Activated T-helper 1 cell treated with anti-CD3 and anti-CD28 coated beads, Interleukin-12 subunit alpha, Interleukin-12 subunit beta, Interleukin-2, Interleukin-4 antibody, amounts not matched to agents 30 ng/mL and 10 ng/mL and 1 ng/mL, durations not matched to agents 14 hours and 24 hours and 36 hours (primary cell): ENCODE measurements around the gene CDH3. TPM values are rescaled to one million over a fixed set of nuclear protein-coding genes. Genes with fewer than 3 reads are reported as not detected.
A peak's percentile ranks its signal among the peaks of the same experiment; 100 is the strongest.

ENCODE experiments used
- DNase-seq: peaks from one replicate; pipeline ENCODE4 v3.0.0; 2021; ENCODE audit warnings: low spot score
- H3K27ac Mint-ChIP-seq: one replicate; pipeline ENCODE4 v1.8.0; 2021; ENCODE audit warnings: mild to moderate bottlenecking, mixed read lengths
- H3K27me3 Mint-ChIP-seq: one replicate; pipeline ENCODE4 v1.8.0; 2022; ENCODE audit warnings: mild to moderate bottlenecking, moderate library complexity, mixed read lengths; ENCODE audit not compliant: insufficient read depth
- H3K36me3 Mint-ChIP-seq: one replicate; pipeline ENCODE4 v1.8.0; 2021; ENCODE audit warnings: low read depth, mixed read lengths
- H3K4me1 Mint-ChIP-seq: one replicate; pipeline ENCODE4 v1.8.0; 2021; ENCODE audit warnings: low read depth, mixed read lengths
- H3K4me3 Mint-ChIP-seq: one replicate; pipeline ENCODE4 v1.8.0; 2021; ENCODE audit warnings: mild to moderate bottlenecking, moderate library complexity, mixed read lengths
- H3K9me3 Mint-ChIP-seq: one replicate; pipeline ENCODE4 v1.8.0; 2021; ENCODE audit warnings: mixed read lengths
- intact Hi-C: fragments of 100-400 bp; cut with micrococcal nuclease; formaldehyde crosslinking; loops from one replicate; pipeline ENCODE4 v1.15.1; 2024
- total RNA-seq: library from RNA; stranded (reverse); gene quantifications from 2 replicates; pipeline ENCODE4 v1.2.3, GENCODE V29; 2022

CDH3 gene
- total RNA-seq, 1 donor from 2014 or later = 0.26 TPM

GRCh38 chr16:68718590-68718989 lies 73.5 kb downstream of the CDH3 start:
- Mint-ChIP-seq H3K27ac (no peak overlapping the region), H3K9me3 (no peaks in the 10 kb centered on the region), H3K36me3 (no peaks in the 10 kb centered on the region), H3K27me3 (no peaks in the 10 kb centered on the region), H3K4me3 (no peak overlapping the region), H3K4me1 (peaks cover 18% of the 10 kb centered on the region)
- DNase-seq = no peak
- intact Hi-C loops = no loop called here

GRCh38 chr16:68719993-68720489 lies 74.9 kb downstream of the CDH3 start:
- intact Hi-C loops = loop anchor here (1.0 to 2.0 kb wide), 3 partner anchors 17 to 36 kb away; partner anchors contain the start of gene CDH1

GRCh38 chr16:68722119-68723024 lies 77.3 kb downstream of the CDH3 start:
- H3K9me3 Mint-ChIP-seq = no peaks in the 10 kb centered on the region
- peaks cover 3% of the 10 kb centered on the region for H3K27me3 Mint-ChIP-seq
- peaks cover 18% of the 10 kb centered on the region for H3K4me1 Mint-ChIP-seq
- no peak overlapping the region for H3K27ac Mint-ChIP-seq
- H3K36me3 Mint-ChIP-seq = no peaks in the 10 kb centered on the region
- no peak overlapping the region for H3K4me3 Mint-ChIP-seq
- no peak for DNase-seq
- intact Hi-C loops = no loop called here

More at GRCh38 chr16:68719993-68720489, 74.9 kb downstream of the CDH3 start:
- Mint-ChIP-seq H3K36me3 (no peaks in the 10 kb centered on the region), H3K4me1 (peaks cover 18% of the 10 kb centered on the region), H3K27me3 (no peaks in the 10 kb centered on the region), H3K4me3 (no peak overlapping the region), H3K27ac (peak overlapping the region; percentile 45), H3K9me3 (no peaks in the 10 kb centered on the region)
- peak; percentile 7 for DNase-seq

- no peak overlapping the region for H3K4me3 Mint-ChIP-seq
- peaks cover 13% of the 10 kb centered on the region for H3K4me1 Mint-ChIP-seq
- H3K27me3 Mint-ChIP-seq = peaks cover 9% of the 10 kb centered on the region
- H3K36me3 Mint-ChIP-seq = no peaks in the 10 kb centered on the region
- no peak overlapping the region for H3K27ac Mint-ChIP-seq
- DNase-seq = no peak
- intact Hi-C loops = no loop called here
- H3K9me3 Mint-ChIP-seq = no peaks in the 10 kb centered on the region
Observed at GRCh38 chr16:68724797-68725196, 79.7 kb downstream of the CDH3 start.

- Mint-ChIP-seq H3K9me3 (no peaks in the 10 kb centered on the region), H3K4me1 (no peaks in the 10 kb centered on the region), H3K27me3 (peaks cover 21% of the 10 kb centered on the region), H3K4me3 (no peak overlapping the region), H3K27ac (no peak overlapping the region), H3K36me3 (no peaks in the 10 kb centered on the region)
- intact Hi-C loops = no loop called here
- DNase-seq = no peak
Observed at GRCh38 chr16:68728523-68728922, 83.4 kb downstream of the CDH3 start.

GRCh38 chr16:68731637-68732036 lies 86.5 kb downstream of the CDH3 start:
- H3K27me3 Mint-ChIP-seq = peaks cover 36% of the 10 kb centered on the region
- H3K4me3 Mint-ChIP-seq = no peak overlapping the region
- no peaks in the 10 kb centered on the region for H3K36me3 Mint-ChIP-seq
- DNase-seq = no peak
- H3K4me1 Mint-ChIP-seq = no peaks in the 10 kb centered on the region
- intact Hi-C loops = no loop called here
- no peak overlapping the region for H3K27ac Mint-ChIP-seq
- H3K9me3 Mint-ChIP-seq = no peaks in the 10 kb centered on the region

- no peak overlapping the region for H3K27ac Mint-ChIP-seq
- no peaks in the 10 kb centered on the region for H3K9me3 Mint-ChIP-seq
- peaks cover 1% of the 10 kb centered on the region for H3K36me3 Mint-ChIP-seq
- intact Hi-C loops = no loop called here
- H3K27me3 Mint-ChIP-seq = peaks cover 39% of the 10 kb centered on the region
- H3K4me1 Mint-ChIP-seq = no peaks in the 10 kb centered on the region
- no peak overlapping the region for H3K4me3 Mint-ChIP-seq
- DNase-seq = no peak
Observed at GRCh38 chr16:68732042-68732680, 87.1 kb downstream of the CDH3 start.

GRCh38 chr16:68732741-68733399 lies 87.8 kb downstream of the CDH3 start:
- H3K4me1 Mint-ChIP-seq = no peaks in the 10 kb centered on the region
- no peak overlapping the region for H3K4me3 Mint-ChIP-seq
- peaks cover 1% of the 10 kb centered on the region for H3K36me3 Mint-ChIP-seq
- intact Hi-C loops = no loop called here
- DNase-seq = no peak
- peaks cover 39% of the 10 kb centered on the region for H3K27me3 Mint-ChIP-seq
- no peak overlapping the region for H3K27ac Mint-ChIP-seq
- no peaks in the 10 kb centered on the region for H3K9me3 Mint-ChIP-seq

GRCh38 chr16:68733570-68733969 lies 88.5 kb downstream of the CDH3 start:
- intact Hi-C loops = no loop called here

GRCh38 chr16:68734782-68735181 lies 89.7 kb downstream of the CDH3 start:
- peaks cover 39% of the 10 kb centered on the region for H3K27me3 Mint-ChIP-seq
- H3K36me3 Mint-ChIP-seq = peaks cover 1% of the 10 kb centered on the region
- no peaks in the 10 kb centered on the region for H3K9me3 Mint-ChIP-seq
- intact Hi-C loops = no loop called here
- no peak for DNase-seq
- H3K4me1 Mint-ChIP-seq = peaks cover under 1% of the 10 kb centered on the region
- no peak overlapping the region for H3K4me3 Mint-ChIP-seq
- H3K27ac Mint-ChIP-seq = no peak overlapping the region

More at GRCh38 chr16:68733570-68733969, 88.5 kb downstream of the CDH3 start:
- no peak for DNase-seq
- Mint-ChIP-seq H3K4me3 (no peak overlapping the region), H3K9me3 (no peaks in the 10 kb centered on the region), H3K27me3 (peaks cover 42% of the 10 kb centered on the region), H3K4me1 (no peaks in the 10 kb centered on the region), H3K36me3 (peaks cover 1% of the 10 kb centered on the region), H3K27ac (no peak overlapping the region)

- no peak for DNase-seq
- H3K9me3 Mint-ChIP-seq = no peaks in the 10 kb centered on the region
- H3K4me3 Mint-ChIP-seq = peak overlapping the region; percentile 56
- peaks cover 1% of the 10 kb centered on the region for H3K36me3 Mint-ChIP-seq
- intact Hi-C loops = loop anchor here (2.0 kb wide), 1 partner anchor 16 kb away; no protein-coding TSS in a partner anchor
- peak overlapping the region; percentile 65 for H3K27ac Mint-ChIP-seq
- peaks cover 39% of the 10 kb centered on the region for H3K27me3 Mint-ChIP-seq
- peaks cover 7% of the 10 kb centered on the region for H3K4me1 Mint-ChIP-seq
Observed at GRCh38 chr16:68736561-68736960, 91.5 kb downstream of the CDH3 start.

- Mint-ChIP-seq H3K36me3 (peaks cover 1% of the 10 kb centered on the region), H3K4me3 (peak within 1 kb of the TSS; percentile 70), H3K9me3 (no peaks in the 10 kb centered on the region), H3K27me3 (peaks cover 35% of the 10 kb centered on the region), H3K4me1 (peaks cover 7% of the 10 kb centered on the region), H3K27ac (peak within 1 kb of the TSS; percentile 65)
- DNase-seq = no peak
- intact Hi-C loops = loop anchor here (2.0 kb wide), 1 partner anchor 16 kb away; no protein-coding TSS in a partner anchor
Observed at GRCh38 chr16:68737046-68737729, 92.1 kb downstream of the CDH3 start, which contains the start of gene CDH1. Gene CDH1 (plus strand): TSS chr16:68737292. CDS start chr16:68737416, 124 bp downstream.
